K562 (cell line): Measurements from ENCODE around the gene TGFBR3L. TPM values are rescaled to one million over a fixed set of nuclear protein-coding genes. Genes with fewer than 3 reads are reported as not detected.

Source experiments
- ATAC-seq: fragments of 200-7000 bp; cut with Tn5 transposase; 3 replicates; pipeline ENCODE4 v1.9.1; 2020; ENCODE audit warnings: moderate library complexity
- BruUV-seq: library from RNA; stranded (reverse); fragments of 400-500 nt; replicated peaks from 2 replicates; lab custom pipeline; 2021; lab: Mats Ljungman, UMichigan
- CTCF ChIA-PET: fragments of 300-600 bp; formaldehyde crosslinking; extraction: SDS; loops from one replicate; lab custom pipeline; 2021; ENCODE audit warnings: low intra/inter-chr PET ratio; lab: Yijun Ruan, JAX
- POLR2A ChIA-PET: fragments of 300-600, 350-650 bp; sonication (Branson Sonifier 250); formaldehyde crosslinking; extraction: SDS; loops from one replicate; lab custom pipeline; 2021; ENCODE audit warnings: antibody characterized with exemption, inconsistent platforms; lab: Yijun Ruan, JAX
- DNase-seq, 4 experiments: peaks; one replicate each; pipeline versions ENCODE4 v3.0.0 to v3.0.0-alpha.2; 2011 to 2018; ENCODE audit warnings: low spot score in 3 of 4, mixed read lengths in 3 of 4; ENCODE audit errors: extremely low read depth in 1 of 4
- FAIRE-seq: peaks from 2 replicates; lab custom pipeline; 2011; peaks lifted over from hg19 to GRCh38; lab: Jason Lieb, UNC
- H2AFZ ChIP-seq: 2 replicates; pipeline ENCODE4 v1.6.0; 2011; ENCODE audit warnings: low read depth, low read length, control low read depth, inconsistent platforms
- H3K27ac ChIP-seq: fragments of 200-600 bp; 3 replicates; pipeline ENCODE4 v1.8.0; 2011; ENCODE audit warnings: low read depth, mild to moderate bottlenecking, control low read depth, inconsistent platforms, low read length, moderate library complexity, mixed read lengths; ENCODE audit errors: extremely low read depth
- H3K27me3 ChIP-seq, 2 experiments: fragments of 300-600 bp in 1 of 2; 2 replicates in 1 of 2; 3 replicates in 1 of 2; pipeline versions ENCODE4 v1.6.0 to v1.8.0; 2011; ENCODE audit warnings: inconsistent platforms in 2 of 2, low read length in 2 of 2, mild to moderate bottlenecking in 1 of 2, mixed read lengths in 1 of 2, moderate library complexity in 1 of 2; ENCODE audit not compliant: control insufficient read depth in 2 of 2, insufficient read depth in 2 of 2
- H3K36me3 ChIP-seq: fragments of 300-600 bp; 3 replicates; pipeline ENCODE4 v1.8.0; 2011; ENCODE audit warnings: mild to moderate bottlenecking, low read length, inconsistent platforms; ENCODE audit not compliant: control insufficient read depth, insufficient read depth
- H3K4me1 ChIP-seq, 2 experiments: fragments of 200-600 bp in 1 of 2; replicated peaks in 1 of 2; 2 replicates in 1 of 2; 3 replicates in 1 of 2; pipeline versions ENCODE4 v1.5.1 to v1.8.0; 2011; ENCODE audit warnings: inconsistent platforms in 2 of 2, low read length in 2 of 2, mild to moderate bottlenecking in 1 of 2, mixed read lengths in 1 of 2, moderate library complexity in 1 of 2; ENCODE audit not compliant: control insufficient read depth in 2 of 2, insufficient read depth in 2 of 2
- H3K4me2 ChIP-seq: 2 replicates; pipeline ENCODE4 v1.6.1; 2011; ENCODE audit warnings: low read length, control low read depth, inconsistent platforms, mixed read lengths; ENCODE audit not compliant: insufficient read depth
- H3K4me3 ChIP-seq: fragments of 200-600 bp; sonication (generic), shearing (Covaris generic); 2 replicates; pipeline ENCODE4 v1.5.1; 2016; ENCODE audit warnings: control low read depth, inconsistent platforms
- H3K79me2 ChIP-seq: fragments of 200-600 bp; 3 replicates; pipeline ENCODE4 v1.8.0; 2011; ENCODE audit warnings: low read length, inconsistent platforms; ENCODE audit not compliant: control insufficient read depth, insufficient read depth
- H3K9ac ChIP-seq, 2 experiments: 2 replicates each; pipeline versions ENCODE4 v1.6.0 to v1.6.1; 2011; ENCODE audit warnings: low read depth in 2 of 2, low read length in 2 of 2, control low read depth in 1 of 2, inconsistent platforms in 1 of 2, mild to moderate bottlenecking in 1 of 2, mixed read lengths in 1 of 2; ENCODE audit not compliant: insufficient read depth in 1 of 2
- H3K9me1 ChIP-seq: one replicate; pipeline ENCODE4 v1.6.0; 2011; ENCODE audit warnings: inconsistent platforms, mild to moderate bottlenecking, low read length, moderate library complexity; ENCODE audit not compliant: control insufficient read depth, insufficient read depth
- H3K9me3 ChIP-seq: replicated peaks from 2 replicates; pipeline ENCODE4 v1.5.1; 2011; ENCODE audit warnings: low read depth, low read length, inconsistent platforms; ENCODE audit not compliant: control insufficient read depth, insufficient read depth
- H4K20me1 ChIP-seq: replicated peaks from 2 replicates; pipeline ENCODE4 v1.6.1; 2011; ENCODE audit warnings: low read length, inconsistent platforms, mixed read lengths; ENCODE audit not compliant: control insufficient read depth, insufficient read depth
- ASH1L ChIP-seq: fragments of 450-650 bp; IDR thresholded peaks from 2 replicates; pipeline ENCODE4 v1.6.1; 2018; ENCODE audit warnings: borderline replicate concordance, mild to moderate bottlenecking, low read depth; ENCODE audit not compliant: partially characterized antibody
- ATF7 ChIP-seq: fragments of 450-650 bp; IDR thresholded peaks from 2 replicates; pipeline ENCODE4 v1.7.1; 2014; ENCODE audit warnings: mild to moderate bottlenecking, moderate library complexity
- CBFA2T2 ChIP-seq: fragments of 450-650 bp; conservative IDR thresholded peaks from 2 replicates; pipeline ENCODE4 v1.6.1; 2017; ENCODE audit warnings: mild to moderate bottlenecking
- CCNT2 ChIP-seq: IDR thresholded peaks from 2 replicates; pipeline ENCODE4 v1.6.1; 2011; ENCODE audit warnings: borderline replicate concordance, low read depth, mild to moderate bottlenecking, moderate library complexity, mixed read lengths, low read length; ENCODE audit not compliant: insufficient read length; ENCODE audit errors: extremely low read depth
- DDX20 ChIP-seq: fragments of 450-650 bp; IDR thresholded peaks from 2 replicates; pipeline ENCODE4 v1.6.1; 2016; ENCODE audit warnings: missing genetic modification characterization, low read depth, mild to moderate bottlenecking, missing compliant biosample characterization, moderate library complexity
- HCFC1 ChIP-seq: IDR thresholded peaks from 2 replicates; pipeline ENCODE4 v1.6.1; 2012; ENCODE audit warnings: low read depth, low read length, improper control_type of control experiment
- MECOM ChIP-seq: fragments of 250-450 bp; sonication (Bioruptor Pico); IDR thresholded peaks from 2 replicates; pipeline ENCODE4 v1.8.0; 2022; ENCODE audit warnings: inconsistent platforms
- MITF ChIP-seq: IDR thresholded peaks from 2 replicates; pipeline ENCODE4 v1.6.1; 2014; ENCODE audit warnings: antibody characterized with exemption
- NONO ChIP-seq, 2 experiments: fragments of 200-400 bp in 1 of 2; fragments of 450-650 bp in 1 of 2; formaldehyde crosslinking in 1 of 2; IDR thresholded peaks; 2 replicates each; pipeline ENCODE4 v1.6.1; 2017; ENCODE audit warnings: low read depth in 2 of 2, mild to moderate bottlenecking in 2 of 2, moderate library complexity in 2 of 2, low read length in 1 of 2
- RBFOX2 ChIP-seq: fragments of 200-400 bp; formaldehyde crosslinking; IDR thresholded peaks from 2 replicates; pipeline ENCODE4 v1.6.1; 2017; ENCODE audit warnings: low read depth, mild to moderate bottlenecking, low read length, moderate library complexity
- ZNF277 ChIP-seq: fragments of 250-450 bp; sonication (Bioruptor Pico); IDR thresholded peaks from 2 replicates; pipeline ENCODE4 v1.8.0; 2022; ENCODE audit warnings: inconsistent platforms, mild to moderate bottlenecking, moderate library complexity, borderline replicate concordance
- ZNF311 ChIP-seq: fragments of 250-450 bp; sonication (Bioruptor Pico); IDR thresholded peaks from 2 replicates; pipeline ENCODE4 v1.4.0; 2020; ENCODE audit warnings: mild to moderate bottlenecking, moderate library complexity
- WGBS: fragments of 100-300 bp; shearing (Covaris generic); methylation state at CpG from one replicate; pipeline ENCODE4 v1.1.6; 2016; ENCODE audit warnings: low coverage, mixed read lengths; ENCODE audit not compliant: insufficient coverage; ENCODE audit errors: missing lambda C conversion rate; 5-methylcytosine and 5-hydroxymethylcytosine counted together
- in situ Hi-C: fragments of 300-500 bp; cut with MboI; formaldehyde crosslinking; loops from 4 replicates; pipeline ENCODE4 v1.15.0; 2018; ENCODE audit warnings: inconsistent platforms, mixed read lengths
- intact Hi-C: fragments of 100-400 bp; cut with micrococcal nuclease; formaldehyde crosslinking; loops from 2 replicates; pipeline ENCODE4 v1.14.2; 2022
- polyA plus RNA-seq, 8 experiments: library from polyadenylated mRNA; depleted of rRNA in 4 of 8; stranded (reverse) in 5 of 8; unstranded in 3 of 8; fragments of >200 nt; fragmentation: Nextera tagmentation in 2 of 8; fragmentation: Illumina TruSeq in 1 of 8; extraction: Ambion mirVana in 2 of 8; extraction: Trizol in 1 of 8; gene quantifications; 2 replicates each; pipeline versions ENCODE4 v1.2.1 to v1.2.3, GENCODE V29; 2011 to 2014; ENCODE audit warnings: inconsistent platforms in 1 of 8, missing spikeins in 1 of 8
- total RNA-seq, 7 experiments: library from RNA; depleted of rRNA in 6 of 7; stranded (reverse); fragments of >200 nt in 6 of 7; fragmentation: Illumina TruSeq in 2 of 7; extraction: Trizol in 2 of 7; gene quantifications; 2 replicates each; pipeline versions ENCODE4 v1.2.1 to v1.2.3, GENCODE V29; 2011 to 2021; ENCODE audit warnings: low replicate concordance in 1 of 7

Gene TGFBR3L
- total and polyA plus RNA-seq, 9 of the 15 experiments (the other 6 are each of a cell fraction or from before 2014, with no cell fraction given) = not detected

DNA sequence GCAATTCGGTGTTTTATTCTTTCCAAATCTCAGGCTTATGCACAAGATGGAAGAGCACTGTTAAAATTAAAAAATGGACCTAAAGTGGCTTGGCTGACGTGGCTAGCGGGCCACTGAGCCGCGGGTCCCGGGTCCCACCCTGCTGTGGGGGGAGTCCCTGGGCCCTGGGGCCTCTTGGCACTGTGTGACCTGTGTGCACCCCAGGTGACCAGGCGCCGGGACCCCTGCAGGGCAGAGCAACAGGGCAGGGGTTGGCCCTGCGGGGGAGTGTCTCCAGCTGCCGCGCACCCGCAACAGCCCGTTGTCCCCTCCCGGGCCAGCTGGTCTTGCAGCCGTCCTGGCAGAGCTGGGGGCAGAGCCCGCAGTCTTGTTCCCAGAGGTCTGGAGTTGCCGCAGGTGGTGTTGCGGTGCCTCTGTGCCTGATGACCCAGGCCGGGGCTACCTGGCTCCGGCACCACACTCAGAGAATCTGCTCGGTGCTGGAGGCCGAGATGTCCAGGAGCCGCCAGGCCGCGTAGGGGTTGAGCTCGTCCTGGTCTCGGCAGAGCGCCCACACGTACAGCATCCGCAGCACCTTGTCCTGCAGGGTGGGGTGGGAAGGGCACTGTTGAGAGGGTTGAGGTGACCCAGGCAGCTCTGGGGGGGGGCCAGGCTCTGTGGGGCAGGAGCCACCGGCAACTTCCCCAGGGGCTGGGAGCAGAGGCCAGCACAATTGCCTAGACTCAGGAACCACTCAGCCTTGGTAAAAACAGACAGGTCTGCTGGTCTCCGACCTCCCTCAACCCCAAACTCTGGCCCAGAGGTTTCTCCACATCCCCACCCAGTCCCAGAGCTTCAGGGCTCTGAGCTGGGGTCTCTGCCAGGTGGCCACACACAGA lies 12.3 kb downstream of the TGFBR3L start:
- in situ Hi-C loops (no loop called here), intact Hi-C loops (no loop called here)
- Histone ChIP-seq H3K27ac (no peak overlapping the region; the same call in 2 of the 3 replicates), H3K4me1 (peaks cover 11 to 85% of the 10 kb centered on the region in 2 experiments), H2AFZ (no peak overlapping the region), H3K9me1 (no peaks in the 10 kb centered on the region), H3K4me2 (peak overlapping the region; percentile 78; the same call in 1 of the 2 replicates), H3K36me3 (peaks cover 53% of the 10 kb centered on the region; the same call in 2 of the 3 replicates), H3K9me3 (no peaks in the 10 kb centered on the region), H3K9ac (peak overlapping the region in 1 of 2 experiments; percentile 88; a peak in 2 of 4 replicates), H3K27me3 (no peaks in the 10 kb centered on the region), H4K20me1 (peaks cover 25% of the 10 kb centered on the region), H3K4me3 (no peak overlapping the region), H3K79me2 (no peaks in the 10 kb centered on the region; the same call in 2 of the 3 replicates)
- FAIRE-seq (no peak), DNase-seq (no peak), ATAC-seq (no peak)
- WGBS = 45% methylated on average over 18 of the region's 32 CpGs
- POLR2A ChIA-PET = interaction anchor here (0.6 to 2.7 kb wide), 6 partner anchors 9 to 835 kb away, joined by 3 to 17 read pairs (median 4); partner anchors contain the start of genes NDUFA7, RPS28 and TIMM44
- CTCF ChIA-PET = no interaction called here
- TSS peak; percentile 28 for BruUV-seq
- TF ChIP-seq MITF (no peak), CCNT2 (no peak), HCFC1 (no peak), ZNF311 (CRISPR knock-in tag) (no peak), CBFA2T2 (no peak), ZNF277 (CRISPR knock-in tag) (no peak), RBFOX2 (peak; percentile 64), ATF7 (no peak), MECOM (no peak), DDX20 (tag) (no peak), ASH1L (no peak), NONO (IDR thresholded peaks at IDR 0.05; ENCODE audit: low read depth in 2 of 2, low read length in 1 of 2) (no peak)
